Measurements from ENCODE around the gene RWDD1.

RWDD1 gene

DNA sequence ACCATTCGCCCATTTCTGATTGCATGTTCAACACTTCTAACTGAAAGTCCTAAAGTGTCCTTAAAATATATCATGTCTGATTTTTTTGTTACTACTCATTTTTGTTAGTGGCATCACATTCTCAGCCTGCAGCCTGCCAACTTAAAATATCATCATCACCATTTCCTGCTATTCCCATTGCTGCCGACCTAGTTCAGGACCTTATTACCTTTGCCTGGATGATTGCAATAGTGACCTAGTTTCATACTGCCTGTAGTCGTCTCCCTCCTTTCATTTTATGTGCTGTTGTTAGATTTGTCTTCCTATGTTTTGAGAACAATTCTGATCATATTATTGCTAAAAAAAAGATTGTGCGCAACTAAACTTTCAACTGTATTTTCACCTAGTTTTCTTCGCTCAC lies 6.2 kb downstream of the RWDD1 start:
- Histone ChIP-seq H3K9me3 (replicated peaks in 1 of 2; ENCODE audit: control insufficient read depth in 2 of 2, insufficient read depth in 1 of 2, low read depth in 1 of 2, low read length in 2 of 2) (no peaks in the 10 kb centered on the region), H4K91ac (ENCODE audit: low read depth, low read length, poor library complexity) (no peak overlapping the region), H3K4ac (ENCODE audit: low read length) (no peak overlapping the region), H3K27me3 (ENCODE audit: control insufficient read depth in 3 of 3, insufficient read depth in 3 of 3, low read depth in 1 of 3, low read length in 3 of 3) (no peaks in the 10 kb centered on the region), H3K23ac (ENCODE audit: low read depth, low read length, poor library complexity) (no peak overlapping the region), H2BK5ac (ENCODE audit: low read length) (no peak overlapping the region), H2BK120ac (ENCODE audit: low read depth, low read length) (no peak overlapping the region), H3K4me1 (ENCODE audit: control insufficient read depth in 2 of 2, insufficient read depth in 1 of 2, low read depth in 1 of 2, low read length in 2 of 2) (peaks cover 0 to 2% of the 10 kb centered on the region in 2 donors), H3K14ac (ENCODE audit: low read length) (no peak overlapping the region), H3K27ac (replicated peaks; ENCODE audit: low read length) (no peak overlapping the region), H2AK5ac (ENCODE audit: low read depth, low read length) (no peak overlapping the region), H2BK12ac (ENCODE audit: low read length) (no peak overlapping the region), H3K79me1 (ENCODE audit: low read depth, low read length) (no peaks in the 10 kb centered on the region), H3K4me3 (ENCODE audit: low read length in 2 of 2) (no peak overlapping the region), H3K36me3 (replicated peaks in 1 of 2; ENCODE audit: control insufficient read depth in 2 of 2, insufficient read depth in 2 of 2, low read length in 2 of 2) (peaks cover 0 to 76% of the 10 kb centered on the region in 2 donors), H2AFZ (ENCODE audit: low read length) (no peak overlapping the region), H3K4me2 (ENCODE audit: insufficient read depth, low read length, poor library complexity, severe bottlenecking) (no peak overlapping the region), H2BK15ac (ENCODE audit: low read length) (no peak overlapping the region), H4K8ac (ENCODE audit: low read depth, low read length) (no peak overlapping the region), H3K9ac (ENCODE audit: low read depth, low read length, poor library complexity) (no peak overlapping the region), H3K18ac (ENCODE audit: low read length) (no peak overlapping the region)
- DNase-seq (ENCODE audit: low spot score) = no peak
- no CpG with 5 or more reads among the region's 5 CpGs for whole genome bisulfite sequencing, 2 donors (ENCODE audit: extremely low coverage in 2 of 2, insufficient read length in 2 of 2, insufficient replicate concordance in 1 of 2)

- Histone ChIP-seq H4K8ac (ENCODE audit: low read depth, low read length) (no peak overlapping the region), H3K27ac (replicated peaks; ENCODE audit: low read length) (no peak overlapping the region), H3K79me1 (ENCODE audit: low read depth, low read length) (no peaks in the 10 kb centered on the region), H2BK5ac (ENCODE audit: low read length) (no peak overlapping the region), H3K14ac (ENCODE audit: low read length) (no peak overlapping the region), H3K18ac (ENCODE audit: low read length) (no peak overlapping the region), H2BK15ac (ENCODE audit: low read length) (no peak overlapping the region), H2BK12ac (ENCODE audit: low read length) (no peak overlapping the region), H3K23ac (ENCODE audit: low read depth, low read length, poor library complexity) (no peak overlapping the region), H4K91ac (ENCODE audit: low read depth, low read length, poor library complexity) (no peak overlapping the region), H3K36me3 (replicated peaks in 1 of 2; ENCODE audit: control insufficient read depth in 2 of 2, insufficient read depth in 2 of 2, low read length in 2 of 2) (peaks cover 0 to 84% of the 10 kb centered on the region in 2 donors), H3K9me3 (replicated peaks in 1 of 2; ENCODE audit: control insufficient read depth in 2 of 2, insufficient read depth in 1 of 2, low read depth in 1 of 2, low read length in 2 of 2) (no peaks in the 10 kb centered on the region), H3K4ac (ENCODE audit: low read length) (no peak overlapping the region), H2AK5ac (ENCODE audit: low read depth, low read length) (no peak overlapping the region), H3K27me3 (ENCODE audit: control insufficient read depth in 3 of 3, insufficient read depth in 3 of 3, low read depth in 1 of 3, low read length in 3 of 3) (no peaks in the 10 kb centered on the region), H2BK120ac (ENCODE audit: low read depth, low read length) (no peak overlapping the region), H3K4me2 (ENCODE audit: insufficient read depth, low read length, poor library complexity, severe bottlenecking) (no peak overlapping the region), H3K9ac (ENCODE audit: low read depth, low read length, poor library complexity) (no peak overlapping the region), H3K4me1 (ENCODE audit: control insufficient read depth in 2 of 2, insufficient read depth in 1 of 2, low read depth in 1 of 2, low read length in 2 of 2) (no peaks in the 10 kb centered on the region), H2AFZ (ENCODE audit: low read length) (no peak overlapping the region), H3K4me3 (ENCODE audit: low read length in 2 of 2) (no peak overlapping the region)
- DNase-seq (ENCODE audit: low spot score) = no peak
These were observed 7.0 kb downstream of the RWDD1 start for GRCh38 chr6:116578335-116578734.

DNA sequence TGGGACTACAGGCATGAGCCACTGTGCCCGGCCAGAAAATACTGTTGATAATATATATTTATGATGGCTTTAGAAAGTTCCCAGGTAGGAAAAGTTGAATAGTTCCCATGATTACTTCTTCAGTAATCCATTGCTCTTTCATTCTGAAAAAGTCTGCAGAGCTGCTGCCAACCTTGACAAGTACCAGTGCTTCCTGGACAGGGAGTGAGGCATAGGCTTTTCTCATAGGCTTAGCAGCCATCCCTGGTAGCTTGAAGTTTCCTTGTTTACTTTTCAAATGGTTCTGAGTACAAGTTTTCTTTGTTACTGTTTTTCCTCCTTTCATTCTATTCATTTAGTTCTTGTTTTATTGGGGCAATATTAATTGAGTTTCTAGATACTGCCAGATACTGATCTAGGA lies 7.8 kb downstream of the RWDD1 start:
- H3K9me3 ChIP-seq (replicated peaks in 1 of 2; ENCODE audit: control insufficient read depth in 2 of 2, insufficient read depth in 1 of 2, low read depth in 1 of 2, low read length in 2 of 2) = no peaks in the 10 kb centered on the region
- no peak overlapping the region for H4K91ac ChIP-seq (ENCODE audit: low read depth, low read length, poor library complexity)
- H2AFZ ChIP-seq (ENCODE audit: low read length) = no peak overlapping the region
- no peak overlapping the region for H2BK12ac ChIP-seq (ENCODE audit: low read length)
- WGBS, 2 donors (ENCODE audit: extremely low coverage in 2 of 2, insufficient read length in 2 of 2, insufficient replicate concordance in 1 of 2) = no CpG with 5 or more reads among the region's 1 CpG
- no peak overlapping the region for H3K14ac ChIP-seq (ENCODE audit: low read length)
- H3K79me1 ChIP-seq (ENCODE audit: low read depth, low read length) = no peaks in the 10 kb centered on the region
- H4K8ac ChIP-seq (ENCODE audit: low read depth, low read length) = no peak overlapping the region
- H2BK15ac ChIP-seq (ENCODE audit: low read length) = no peak overlapping the region
- DNase-seq (ENCODE audit: low spot score) = no peak
- H3K23ac ChIP-seq (ENCODE audit: low read depth, low read length, poor library complexity) = no peak overlapping the region
- H3K9ac ChIP-seq (ENCODE audit: low read depth, low read length, poor library complexity) = no peak overlapping the region
- H2BK120ac ChIP-seq (ENCODE audit: low read depth, low read length) = no peak overlapping the region
- no peak overlapping the region for H3K18ac ChIP-seq (ENCODE audit: low read length)
- no peak overlapping the region for H2AK5ac ChIP-seq (ENCODE audit: low read depth, low read length)
- no peak overlapping the region for H3K4me2 ChIP-seq (ENCODE audit: insufficient read depth, low read length, poor library complexity, severe bottlenecking)
- H3K36me3 ChIP-seq (replicated peaks in 1 of 2; ENCODE audit: control insufficient read depth in 2 of 2, insufficient read depth in 2 of 2, low read length in 2 of 2) = peaks cover 0 to 86% of the 10 kb centered on the region in 2 donors
- no peak overlapping the region for H3K27ac ChIP-seq (replicated peaks; ENCODE audit: low read length)
- H3K4ac ChIP-seq (ENCODE audit: low read length) = no peak overlapping the region
- no peaks in the 10 kb centered on the region for H3K27me3 ChIP-seq (ENCODE audit: control insufficient read depth in 3 of 3, insufficient read depth in 3 of 3, low read depth in 1 of 3, low read length in 3 of 3)
- H3K4me1 ChIP-seq (ENCODE audit: control insufficient read depth in 2 of 2, insufficient read depth in 1 of 2, low read depth in 1 of 2, low read length in 2 of 2) = no peaks in the 10 kb centered on the region
- no peak overlapping the region for H3K4me3 ChIP-seq (ENCODE audit: low read length in 2 of 2)
- no peak overlapping the region for H2BK5ac ChIP-seq (ENCODE audit: low read length)

DNA sequence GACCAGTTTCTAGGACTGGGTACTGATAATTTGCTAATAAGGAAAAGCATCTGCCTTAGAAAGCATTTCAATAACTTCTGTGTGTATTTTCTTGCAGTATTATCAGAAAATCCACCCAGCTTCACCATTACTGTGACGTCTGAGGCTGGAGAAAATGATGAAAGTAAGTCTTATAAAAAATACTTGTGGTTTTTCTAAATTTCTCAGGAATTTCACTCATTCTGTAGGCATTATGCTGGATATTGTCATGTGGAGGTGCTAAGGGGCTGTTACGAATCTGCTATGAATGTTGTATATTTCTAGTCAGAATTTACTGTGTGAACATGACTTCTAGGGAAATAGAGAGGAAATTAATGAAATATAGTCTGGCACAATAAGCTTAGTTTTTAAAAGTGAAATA lies 8.9 kb downstream of the RWDD1 start:
- Histone ChIP-seq H3K14ac (ENCODE audit: low read length) (no peak overlapping the region), H2AK5ac (ENCODE audit: low read depth, low read length) (no peak overlapping the region), H3K9ac (ENCODE audit: low read depth, low read length, poor library complexity) (no peak overlapping the region), H4K91ac (ENCODE audit: low read depth, low read length, poor library complexity) (no peak overlapping the region), H4K8ac (ENCODE audit: low read depth, low read length) (no peak overlapping the region), H3K23ac (ENCODE audit: low read depth, low read length, poor library complexity) (no peak overlapping the region), H3K4me1 (ENCODE audit: control insufficient read depth in 2 of 2, insufficient read depth in 1 of 2, low read depth in 1 of 2, low read length in 2 of 2) (no peaks in the 10 kb centered on the region), H3K4ac (ENCODE audit: low read length) (no peak overlapping the region), H3K36me3 (replicated peaks in 1 of 2; ENCODE audit: control insufficient read depth in 2 of 2, insufficient read depth in 2 of 2, low read length in 2 of 2) (peaks cover 0 to 87% of the 10 kb centered on the region in 2 donors), H2BK120ac (ENCODE audit: low read depth, low read length) (no peak overlapping the region), H2AFZ (ENCODE audit: low read length) (no peak overlapping the region), H2BK12ac (ENCODE audit: low read length) (no peak overlapping the region), H2BK15ac (ENCODE audit: low read length) (no peak overlapping the region), H3K79me1 (ENCODE audit: low read depth, low read length) (no peaks in the 10 kb centered on the region), H3K18ac (ENCODE audit: low read length) (no peak overlapping the region), H3K4me2 (ENCODE audit: insufficient read depth, low read length, poor library complexity, severe bottlenecking) (no peak overlapping the region), H3K27ac (replicated peaks; ENCODE audit: low read length) (no peak overlapping the region), H3K27me3 (ENCODE audit: control insufficient read depth in 3 of 3, insufficient read depth in 3 of 3, low read depth in 1 of 3, low read length in 3 of 3) (no peaks in the 10 kb centered on the region), H3K9me3 (replicated peaks in 1 of 2; ENCODE audit: control insufficient read depth in 2 of 2, insufficient read depth in 1 of 2, low read depth in 1 of 2, low read length in 2 of 2) (no peaks in the 10 kb centered on the region), H2BK5ac (ENCODE audit: low read length) (no peak overlapping the region), H3K4me3 (ENCODE audit: low read length in 2 of 2) (no peak overlapping the region)
- no CpG with 5 or more reads among the region's 2 CpGs for WGBS, 2 donors (ENCODE audit: extremely low coverage in 2 of 2, insufficient read length in 2 of 2, insufficient replicate concordance in 1 of 2)
- no peak for DNase-seq (ENCODE audit: low spot score)
